ENCODE results near the gene TTLL12.

Gene TTLL12

DNA sequence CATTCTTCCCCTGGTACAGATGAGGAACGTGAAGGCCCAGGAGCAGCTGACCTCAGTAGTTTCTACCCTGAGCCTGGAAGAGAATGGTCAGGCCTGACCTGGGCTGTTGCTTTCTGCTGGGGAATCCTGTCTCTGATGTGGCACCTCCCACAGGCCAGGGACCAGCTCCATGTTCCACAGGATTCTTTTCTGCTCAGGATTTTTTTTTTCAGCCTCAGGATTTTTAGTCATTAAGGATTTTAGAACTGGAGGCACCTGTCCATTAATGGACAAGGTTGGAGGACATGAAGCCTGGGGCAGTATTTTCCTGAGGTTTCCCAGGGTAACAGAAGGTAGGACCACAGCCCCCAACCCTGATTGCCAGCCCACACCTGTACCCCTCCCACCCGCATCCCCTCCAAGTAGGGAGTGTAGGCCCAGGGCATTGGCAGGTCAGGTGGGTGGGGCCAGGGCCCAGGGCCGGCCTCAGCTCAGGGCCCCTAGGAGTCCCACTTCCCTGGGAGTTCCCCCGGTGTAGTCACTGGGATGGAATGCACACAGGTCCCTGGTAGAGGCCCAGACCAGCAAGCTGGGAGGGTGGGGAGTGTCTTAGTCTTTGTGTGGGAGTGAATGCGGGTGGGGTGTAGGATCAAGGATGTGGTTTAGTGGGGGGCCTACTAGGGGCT, 60.3 kb downstream of the TTLL12 start:
- H3K9ac ChIP-seq (ENCODE audit: low read length in 2 of 2) = no peak overlapping the region
- no peaks in the 10 kb centered on the region for H3K9me3 ChIP-seq (ENCODE audit: control insufficient read depth in 2 of 2, low read length in 2 of 2)
- H3K4me1 ChIP-seq (ENCODE audit: control insufficient read depth, insufficient read depth, low read length) = peaks cover 3% of the 10 kb centered on the region

DNA sequence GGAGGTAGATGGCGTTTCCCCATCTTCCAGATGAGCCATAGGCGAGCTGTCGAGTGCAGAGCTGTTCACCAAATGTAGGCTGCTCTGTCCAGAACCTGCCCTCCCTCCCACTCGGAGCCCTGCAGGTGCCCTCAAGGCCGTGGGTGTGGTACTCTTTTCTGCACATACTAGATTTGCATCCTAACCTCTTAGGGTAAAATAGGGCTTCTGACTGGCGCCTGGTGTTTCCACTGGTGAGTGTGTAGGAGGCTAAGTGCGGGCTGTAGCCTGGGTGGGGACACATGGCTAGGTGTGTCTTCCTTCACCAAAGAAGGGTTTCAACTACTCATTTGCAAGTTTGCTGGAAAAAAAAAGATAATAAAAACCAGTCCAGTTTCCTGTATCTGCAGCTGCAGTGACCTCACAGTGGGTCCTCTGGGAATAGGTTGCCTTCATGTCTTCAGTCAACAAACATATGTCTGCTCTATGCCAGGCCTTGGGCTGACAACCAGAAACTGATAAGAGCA, 67.9 kb downstream of the TTLL12 start:
- Histone ChIP-seq H3K9ac (ENCODE audit: low read length in 2 of 2) (no peak overlapping the region), H3K36me3 (ENCODE audit: control insufficient read depth in 2 of 2, insufficient read depth in 2 of 2, low read length in 2 of 2) (no peaks in the 10 kb centered on the region), H3K4me1 (ENCODE audit: control insufficient read depth, insufficient read depth, low read length) (no peaks in the 10 kb centered on the region), H3K4me3 (ENCODE audit: low read length in 2 of 2) (no peak overlapping the region), H3K9me3 (ENCODE audit: control insufficient read depth in 2 of 2, low read length in 2 of 2) (no peaks in the 10 kb centered on the region), H3K27me3 (ENCODE audit: control insufficient read depth in 1 of 2, insufficient read depth in 2 of 2, low read length in 2 of 2) (peaks cover 6 to 8% of the 10 kb centered on the region in 2 donors), H3K27ac (ENCODE audit: low read length) (no peak overlapping the region)

More for the DNA sequence above, 60.3 kb downstream of the TTLL12 start:
- Histone ChIP-seq H3K36me3 (ENCODE audit: control insufficient read depth in 2 of 2, insufficient read depth in 2 of 2, low read length in 2 of 2) (no peaks in the 10 kb centered on the region), H3K4me3 (ENCODE audit: low read length in 2 of 2) (no peak overlapping the region), H3K27me3 (ENCODE audit: control insufficient read depth in 1 of 2, insufficient read depth in 2 of 2, low read length in 2 of 2) (no peaks in the 10 kb centered on the region), H3K27ac (ENCODE audit: low read length) (no peak overlapping the region)

DNA sequence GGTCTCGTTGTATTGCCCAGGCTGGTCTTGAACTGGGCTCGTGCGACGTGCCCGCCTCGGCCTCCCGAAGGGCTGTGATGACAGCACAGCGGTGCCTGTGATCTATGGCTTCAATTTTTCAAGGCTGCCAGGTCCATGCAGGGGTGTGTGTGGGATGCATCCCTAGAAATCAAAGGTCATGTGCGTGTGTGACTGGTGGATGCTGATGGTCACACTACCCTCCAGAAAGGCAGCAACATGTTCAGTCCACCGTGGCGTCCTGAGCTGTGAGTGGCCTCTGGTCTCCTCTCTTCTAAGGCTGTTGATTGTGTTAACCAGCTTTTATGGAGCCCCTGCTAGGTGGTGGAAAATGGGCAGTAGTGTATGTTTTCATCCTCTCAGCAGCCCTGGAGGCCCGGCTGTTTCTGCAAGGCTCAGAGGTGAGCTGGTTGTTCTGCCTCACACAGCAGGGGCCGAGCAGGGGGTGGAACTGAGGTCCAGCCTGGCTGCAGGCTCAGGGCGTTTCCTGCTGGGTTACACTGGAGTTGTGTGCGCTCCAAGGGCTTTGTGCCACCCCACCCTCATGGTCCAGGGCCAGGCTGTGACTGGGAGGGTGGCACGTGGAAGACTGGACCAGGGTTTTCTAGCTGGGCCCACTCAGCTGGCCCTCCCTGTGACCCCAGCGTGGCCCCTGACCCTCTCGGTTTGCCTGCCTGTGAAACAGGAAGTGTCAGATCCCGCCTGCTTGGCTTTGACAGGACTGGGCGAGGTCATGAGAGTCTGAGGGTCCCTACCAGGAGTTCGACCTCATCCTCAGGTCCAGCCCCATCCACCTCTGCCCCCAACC, 68.7 kb downstream of the TTLL12 start:
- H3K27ac ChIP-seq (ENCODE audit: low read length) = no peak overlapping the region
- H3K4me1 ChIP-seq (ENCODE audit: control insufficient read depth, insufficient read depth, low read length) = no peaks in the 10 kb centered on the region
- no peak overlapping the region for H3K9ac ChIP-seq (ENCODE audit: low read length in 2 of 2)
- peaks cover 7 to 14% of the 10 kb centered on the region in 2 donors for H3K27me3 ChIP-seq (ENCODE audit: control insufficient read depth in 1 of 2, insufficient read depth in 2 of 2, low read length in 2 of 2)
- H3K36me3 ChIP-seq (ENCODE audit: control insufficient read depth in 2 of 2, insufficient read depth in 2 of 2, low read length in 2 of 2) = no peaks in the 10 kb centered on the region
- no peak overlapping the region for H3K4me3 ChIP-seq (ENCODE audit: low read length in 2 of 2)
- H3K9me3 ChIP-seq (ENCODE audit: control insufficient read depth in 2 of 2, low read length in 2 of 2) = no peaks in the 10 kb centered on the region

DNA sequence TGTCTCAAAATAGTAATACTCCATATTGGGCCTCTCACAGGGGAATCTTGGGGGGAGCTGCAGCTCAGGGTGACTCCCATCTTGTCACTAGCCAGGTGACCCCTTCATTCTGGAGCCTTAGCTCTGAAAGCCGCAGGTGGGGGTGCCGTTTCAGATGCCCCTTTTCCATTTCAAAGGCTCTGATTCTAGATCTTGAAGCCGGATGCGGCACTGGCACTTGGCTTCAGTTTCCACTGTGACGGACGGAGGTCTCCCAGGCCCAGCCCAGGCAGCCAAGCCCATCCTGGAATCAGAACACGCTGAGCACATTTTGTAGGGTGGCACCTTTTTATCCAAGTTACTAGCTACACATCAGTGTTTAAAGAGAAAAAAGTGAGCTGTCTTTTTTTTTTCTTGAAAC, 70.0 kb downstream of the TTLL12 start:
- Histone ChIP-seq H3K27me3 (ENCODE audit: control insufficient read depth in 1 of 2, insufficient read depth in 2 of 2, low read length in 2 of 2) (peaks cover 15 to 17% of the 10 kb centered on the region in 2 donors), H3K4me3 (ENCODE audit: low read length in 2 of 2) (no peak overlapping the region), H3K27ac (ENCODE audit: low read length) (no peak overlapping the region), H3K36me3 (ENCODE audit: control insufficient read depth in 2 of 2, insufficient read depth in 2 of 2, low read length in 2 of 2) (no peaks in the 10 kb centered on the region), H3K4me1 (ENCODE audit: control insufficient read depth, insufficient read depth, low read length) (no peaks in the 10 kb centered on the region), H3K9ac (ENCODE audit: low read length in 2 of 2) (no peak overlapping the region), H3K9me3 (ENCODE audit: control insufficient read depth in 2 of 2, low read length in 2 of 2) (no peaks in the 10 kb centered on the region)
